GM21390 (cell line): ENCODE measurements around the gene RNU7-1.
"Not testable (repeated sequence)": the region's sequence is repeated elsewhere in the genome, so short reads cannot be mapped to it uniquely, and the experiment has no call there.

Experiments used
- ATAC-seq: cut with Tn5 transposase; IDR thresholded peaks from one replicate; pipeline ENCODE4 v1.9.1; 2021; ENCODE audit not compliant: unreplicated experiment

Gene RNU7-1

DNA sequence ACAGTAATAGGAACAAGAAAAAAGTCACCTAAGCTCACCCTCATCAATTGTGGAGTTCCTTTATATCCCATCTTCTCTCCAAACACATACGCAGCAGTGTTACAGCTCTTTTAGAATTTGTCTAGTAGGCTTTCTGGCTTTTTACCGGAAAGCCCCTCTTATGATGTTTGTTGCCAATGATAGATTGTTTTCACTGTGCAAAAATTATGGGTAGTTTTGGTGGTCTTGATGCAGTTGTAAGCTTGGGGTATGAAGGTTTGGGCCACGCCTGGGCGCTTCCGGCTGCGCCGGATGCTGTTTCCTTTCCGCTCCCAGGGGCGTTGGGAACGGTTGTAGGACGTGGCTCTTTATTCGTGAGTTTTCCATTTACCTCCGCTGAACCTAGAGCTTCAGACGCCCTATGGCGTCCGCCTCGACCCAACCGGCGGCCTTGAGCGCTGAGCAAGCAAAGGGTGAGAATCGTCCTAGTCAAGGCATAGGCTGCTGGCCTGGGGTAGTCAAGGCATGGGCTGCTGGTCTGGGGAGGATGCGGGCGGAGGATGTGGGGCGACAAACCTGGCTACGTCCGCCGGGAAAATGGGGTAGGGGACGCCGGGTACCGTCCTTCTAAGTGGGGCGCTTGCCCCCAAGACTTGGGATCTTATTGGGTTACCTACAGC lies at the start of gene RNU7-1, which contains the start of gene C12orf57:
TSS of gene RNU7-1 (plus strand) at position 95 of the 659 bp plus-strand sequence.
TSS of gene C12orf57 (plus strand) at position 301 of the 659 bp plus-strand sequence. CDS start at position 401, 100 bp downstream.
- ATAC-seq, result peak; percentile 38

DNA sequence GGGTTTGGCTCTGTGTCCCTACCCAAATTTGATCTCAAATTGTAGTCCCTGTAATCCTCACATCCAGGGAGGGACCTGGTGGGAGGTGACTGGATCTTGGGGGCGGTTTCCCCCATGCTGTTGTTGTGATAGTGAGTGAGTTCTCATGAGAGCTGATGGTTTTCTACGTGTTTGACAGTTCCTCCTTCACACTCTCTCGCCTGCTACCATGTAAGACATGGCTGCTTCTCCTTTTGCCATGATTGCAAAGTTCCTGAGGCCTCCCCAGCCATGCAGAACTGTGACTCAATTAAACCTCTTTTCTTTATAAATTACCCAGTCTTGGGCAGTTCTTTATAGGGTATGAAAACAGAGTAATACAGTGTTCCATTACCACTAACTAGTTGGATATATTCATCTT lies 49.3 kb upstream of the RNU7-1 start:
- no peak for ATAC-seq

DNA sequence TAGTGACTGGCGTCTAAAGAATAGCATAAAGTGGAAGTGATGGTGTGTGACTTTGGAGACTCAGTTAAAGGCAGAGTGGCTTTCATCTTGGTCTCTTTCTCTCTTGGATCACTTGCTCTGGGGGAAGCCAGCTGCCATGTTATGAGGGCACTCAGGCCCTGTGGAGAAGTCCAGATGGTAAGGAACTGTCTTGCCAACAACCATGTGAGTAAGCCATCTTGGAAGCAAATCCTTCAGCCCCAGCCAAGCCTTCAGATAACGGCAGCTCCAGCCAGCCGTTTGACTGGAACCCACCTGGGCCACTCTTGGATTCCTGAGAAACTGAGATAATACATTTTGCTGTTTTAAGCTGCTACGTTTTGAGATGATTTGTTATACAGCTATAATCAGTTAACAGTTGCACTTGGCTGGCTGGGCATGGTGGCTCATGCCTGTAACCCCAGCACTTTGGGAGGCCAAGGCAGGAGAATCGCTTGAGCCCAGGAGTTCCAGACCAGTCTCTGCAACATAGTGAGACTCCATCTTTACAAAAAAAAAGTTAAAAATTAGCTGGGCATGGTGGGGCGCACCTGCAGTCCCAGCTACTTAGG lies 46.7 kb upstream of the RNU7-1 start:
- ATAC-seq, result no peak

DNA sequence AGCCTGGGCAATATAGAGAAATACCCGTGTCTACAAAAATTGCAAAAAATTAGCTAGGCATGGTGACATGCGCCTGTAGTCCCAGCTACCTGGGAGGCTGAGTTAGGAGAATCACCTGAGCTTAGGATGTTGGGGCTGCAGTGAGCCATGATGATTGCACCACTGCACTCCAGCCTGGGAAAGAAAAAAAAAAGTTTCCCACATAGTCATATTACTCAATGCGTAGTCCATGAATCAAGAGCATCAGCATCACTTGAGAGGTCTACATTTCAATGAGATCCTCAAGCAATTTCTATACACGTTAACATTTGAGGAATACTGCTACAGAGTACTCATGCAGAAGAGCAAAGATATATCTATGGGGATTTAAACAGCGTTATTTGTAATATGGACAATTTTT lies 44.2 kb upstream of the RNU7-1 start:
- no peak for ATAC-seq

DNA sequence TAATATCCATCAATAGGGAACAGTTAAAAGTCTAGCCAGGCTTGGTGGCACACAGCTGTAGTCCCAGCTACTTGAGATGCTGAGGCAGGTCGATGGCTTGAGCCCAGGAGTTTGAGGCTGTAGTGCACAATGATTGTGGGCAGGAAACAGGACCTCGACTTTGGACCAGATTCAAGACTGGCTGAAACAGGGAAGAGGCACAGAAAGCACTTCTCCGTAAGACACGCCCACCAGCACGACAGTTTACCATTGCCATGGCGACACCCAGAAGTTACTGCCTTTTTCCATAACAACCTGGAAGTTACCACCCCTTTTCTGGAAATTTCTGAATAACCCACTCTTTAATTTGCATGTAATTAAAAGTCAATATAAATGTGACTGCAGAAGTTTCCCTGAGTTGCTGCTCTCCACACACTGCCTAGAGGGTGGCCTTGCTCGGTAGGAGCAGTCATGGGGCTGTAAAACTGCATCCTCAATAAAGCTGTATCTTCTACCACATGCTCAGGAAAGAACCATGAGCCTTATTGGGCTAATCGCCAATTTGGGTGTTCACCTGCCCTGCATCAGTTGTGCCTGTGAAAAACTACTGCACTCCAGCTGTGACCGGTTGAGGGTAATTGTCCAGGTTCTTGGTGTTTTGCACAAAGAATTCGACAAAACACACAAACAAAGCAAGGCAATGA lies 43.6 kb upstream of the RNU7-1 start:
- no peak for ATAC-seq

DNA sequence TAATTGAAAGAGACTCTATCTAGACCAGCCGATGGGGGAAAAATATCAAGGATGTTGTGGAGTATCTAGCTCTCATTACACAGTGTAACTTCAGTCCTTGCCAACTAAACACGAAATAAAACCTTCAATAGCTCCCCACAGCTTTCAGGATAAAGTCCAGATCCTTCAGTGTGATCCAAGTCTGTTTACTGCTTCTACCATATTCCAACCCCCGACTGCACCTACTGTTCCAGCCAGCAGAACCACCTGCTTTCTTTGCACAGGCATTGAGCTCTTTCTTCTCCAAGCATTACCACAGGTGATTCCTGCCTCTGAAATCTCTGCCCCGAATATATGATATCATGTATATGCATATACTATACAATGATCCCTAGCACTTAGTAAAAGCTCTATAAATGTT lies 41.2 kb upstream of the RNU7-1 start:
- no peak for ATAC-seq

DNA sequence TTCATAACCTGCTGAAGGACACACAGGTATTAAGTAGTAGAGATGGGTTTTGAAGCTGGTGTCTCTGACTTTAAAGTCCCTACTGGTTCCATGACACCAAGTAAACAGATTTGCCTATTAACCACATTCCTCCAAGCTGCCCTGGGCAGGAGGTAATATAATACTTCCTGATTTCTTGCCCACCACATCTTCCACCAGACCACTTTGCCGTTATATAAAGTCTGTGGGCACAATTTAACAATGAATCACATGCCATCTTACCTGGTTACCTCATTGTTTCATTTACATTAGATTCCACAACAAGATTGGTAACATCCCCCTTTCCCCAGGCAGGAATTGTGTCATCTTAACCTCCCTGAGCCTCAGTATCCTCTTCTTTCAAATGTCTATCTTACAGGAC lies 39.9 kb upstream of the RNU7-1 start:
- ATAC-seq, result no peak

DNA sequence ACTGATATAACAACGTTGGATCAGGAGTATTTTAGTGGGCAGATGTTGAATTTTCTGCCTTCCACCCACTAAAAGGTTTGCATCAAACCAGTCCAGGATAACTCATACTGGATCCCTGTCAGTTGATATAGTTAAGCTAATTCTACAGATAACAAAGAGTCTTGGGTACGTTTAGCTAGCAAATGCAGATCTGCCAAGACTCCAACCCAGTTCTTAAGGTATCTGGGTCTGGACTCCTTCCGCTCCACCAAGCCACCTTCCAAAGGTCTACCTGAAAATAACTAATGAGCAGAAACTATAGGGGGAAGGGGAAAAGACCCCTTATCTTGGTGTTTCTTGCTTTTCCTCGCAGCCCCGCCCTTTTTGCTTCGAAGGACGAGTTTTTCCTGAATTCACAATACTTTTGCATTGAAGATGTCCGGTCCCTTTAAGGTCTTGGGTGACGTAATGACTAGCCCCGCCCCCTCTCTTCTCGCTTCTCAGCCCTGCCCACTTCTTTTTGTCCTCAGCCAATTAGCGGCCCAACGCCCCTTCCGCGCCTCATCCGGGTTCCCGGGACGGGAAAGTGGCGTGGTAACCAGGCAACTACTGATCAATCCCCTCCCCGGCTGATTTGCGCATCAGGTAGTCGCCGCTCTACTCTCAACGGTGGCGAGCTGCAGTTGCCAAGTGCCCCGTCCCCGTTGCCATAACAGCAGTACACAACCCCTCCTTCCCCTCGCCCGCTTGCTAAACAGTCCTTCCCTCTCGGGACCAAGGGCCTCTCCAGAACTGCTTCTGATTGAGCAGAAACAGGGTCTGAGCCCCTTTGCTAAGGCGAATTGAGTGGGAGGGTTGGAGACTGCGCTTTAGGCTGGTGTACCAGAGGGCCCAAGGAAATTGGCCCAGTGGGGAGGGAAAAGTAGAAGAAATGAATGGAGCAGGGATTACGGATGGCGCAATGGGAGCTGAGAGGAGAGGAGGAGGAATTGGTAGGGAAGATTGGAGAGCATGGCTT lies 39.0 kb upstream of the RNU7-1 start, which contains the start of gene LRRC23:
TSS of gene LRRC23 (plus strand) at position 543 of the 997 bp plus-strand sequence. CDS start 812 bp downstream, outside the sequence.
- ATAC-seq, result peak; percentile 88

DNA sequence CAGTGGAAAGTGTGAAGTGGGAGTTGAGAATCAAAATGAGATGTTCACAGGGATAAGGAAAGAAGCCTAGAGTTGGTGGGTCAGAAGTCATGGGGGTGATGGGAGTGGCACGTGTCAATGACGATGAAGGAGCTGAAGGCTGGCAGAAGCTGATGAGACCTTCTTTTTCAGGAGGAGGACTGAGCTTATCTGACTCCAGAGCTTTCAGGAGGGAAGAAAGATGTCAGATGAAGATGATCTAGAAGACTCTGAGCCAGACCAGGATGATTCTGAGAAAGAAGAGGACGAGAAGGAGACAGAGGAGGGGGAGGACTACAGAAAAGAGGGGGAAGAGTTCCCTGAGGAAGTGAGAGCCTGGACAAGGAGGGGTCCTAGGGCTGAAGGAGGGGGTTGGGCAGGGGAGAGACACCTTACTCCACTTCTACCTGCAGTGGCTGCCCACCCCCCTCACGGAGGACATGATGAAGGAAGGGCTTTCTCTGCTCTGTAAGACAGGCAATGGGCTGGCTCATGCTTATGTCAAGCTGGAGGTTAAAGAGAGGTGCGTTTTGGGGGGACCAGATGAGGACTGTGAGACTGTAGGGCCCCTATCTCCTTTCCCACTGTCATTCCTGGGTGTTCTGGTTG lies 38.1 kb upstream of the RNU7-1 start:
- no peak for ATAC-seq

DNA sequence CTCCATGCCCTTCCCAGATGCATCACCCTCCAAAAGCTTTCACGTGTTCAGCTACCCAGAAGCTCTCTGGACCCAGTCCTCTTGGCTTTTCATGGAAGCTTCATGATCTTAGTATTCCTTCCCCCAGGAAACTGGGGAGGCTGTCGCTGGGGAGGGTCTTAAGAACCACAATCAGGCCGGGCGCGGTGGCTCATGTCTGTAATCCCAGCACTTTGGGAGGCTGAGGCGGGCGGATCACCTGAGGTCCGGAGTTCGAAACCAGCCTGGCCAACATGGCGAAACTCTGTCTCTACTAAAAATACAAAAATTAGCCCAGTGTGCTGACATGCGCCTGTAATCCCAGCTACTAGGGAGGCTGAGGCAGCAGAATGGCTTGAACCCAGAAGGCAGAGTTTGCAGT lies 35.5 kb upstream of the RNU7-1 start:
- ATAC-seq, result not testable (repeated sequence)

DNA sequence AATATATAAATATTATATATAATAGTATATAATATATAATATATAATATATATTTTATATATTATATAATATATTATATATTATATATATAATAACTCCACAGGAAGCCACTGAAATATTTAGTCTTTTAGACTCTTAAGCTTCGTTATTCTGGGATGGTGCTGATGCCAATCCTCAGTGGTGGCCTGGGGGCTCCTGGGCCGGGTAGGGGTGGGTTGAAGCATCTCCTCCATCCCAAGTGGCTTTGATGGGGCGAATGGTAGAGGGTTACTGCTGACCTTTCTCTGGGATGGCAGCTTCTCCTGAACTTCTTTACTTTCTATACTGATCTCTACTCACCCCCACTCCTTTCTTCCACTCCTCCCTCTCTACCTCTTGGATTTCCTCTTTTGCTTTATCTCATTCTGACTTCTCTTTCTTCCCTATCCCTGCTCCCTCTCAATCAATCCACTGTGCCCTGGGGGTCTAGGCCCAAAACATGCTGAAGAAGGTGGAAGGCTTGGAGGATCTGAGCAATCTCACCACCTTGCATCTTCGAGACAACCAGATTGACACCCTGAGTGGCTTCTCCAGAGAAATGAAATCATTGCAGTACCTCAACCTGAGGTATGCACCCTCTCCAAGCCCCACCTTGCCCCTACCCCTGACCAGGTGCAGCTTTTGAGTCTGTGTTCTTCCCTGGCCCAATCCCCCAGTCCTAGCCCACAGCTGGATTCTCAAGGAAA lies 34.0 kb upstream of the RNU7-1 start:
- no peak for ATAC-seq

DNA sequence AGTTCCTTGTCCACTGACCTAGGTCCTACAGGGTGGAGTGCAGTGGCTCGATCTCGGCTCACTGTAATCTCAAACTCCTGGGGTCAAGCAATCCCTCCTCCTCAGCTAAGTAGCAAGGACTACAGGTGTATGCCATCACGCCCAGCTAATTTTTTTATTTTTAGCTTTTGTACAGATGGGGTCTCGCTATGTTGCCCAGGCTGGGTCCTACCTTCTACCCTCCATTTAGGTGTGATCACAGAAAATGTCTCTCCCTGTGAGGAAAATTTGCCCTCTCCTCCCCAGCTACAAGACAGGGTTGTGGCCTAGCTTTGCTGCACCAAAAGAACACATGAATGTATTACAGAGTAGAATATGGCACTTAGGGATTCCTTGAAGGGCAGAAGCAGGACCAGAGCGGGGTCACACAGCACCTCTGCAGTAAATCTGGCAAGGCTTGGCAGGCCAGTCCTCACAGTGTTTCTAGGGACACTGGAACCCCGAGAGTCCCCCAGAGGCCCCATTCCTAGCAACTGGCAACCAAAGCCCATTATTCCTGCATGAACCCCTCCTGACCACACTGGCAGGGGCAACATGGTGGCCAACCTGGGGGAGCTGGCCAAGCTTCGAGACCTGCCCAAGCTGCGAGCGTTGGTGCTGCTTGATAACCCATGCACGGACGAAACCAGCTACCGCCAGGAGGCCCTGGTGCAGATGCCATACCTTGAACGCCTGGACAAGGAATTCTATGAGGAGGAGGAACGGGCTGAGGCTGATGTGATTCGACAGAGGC lies 31.3 kb upstream of the RNU7-1 start:
- no peak for ATAC-seq

DNA sequence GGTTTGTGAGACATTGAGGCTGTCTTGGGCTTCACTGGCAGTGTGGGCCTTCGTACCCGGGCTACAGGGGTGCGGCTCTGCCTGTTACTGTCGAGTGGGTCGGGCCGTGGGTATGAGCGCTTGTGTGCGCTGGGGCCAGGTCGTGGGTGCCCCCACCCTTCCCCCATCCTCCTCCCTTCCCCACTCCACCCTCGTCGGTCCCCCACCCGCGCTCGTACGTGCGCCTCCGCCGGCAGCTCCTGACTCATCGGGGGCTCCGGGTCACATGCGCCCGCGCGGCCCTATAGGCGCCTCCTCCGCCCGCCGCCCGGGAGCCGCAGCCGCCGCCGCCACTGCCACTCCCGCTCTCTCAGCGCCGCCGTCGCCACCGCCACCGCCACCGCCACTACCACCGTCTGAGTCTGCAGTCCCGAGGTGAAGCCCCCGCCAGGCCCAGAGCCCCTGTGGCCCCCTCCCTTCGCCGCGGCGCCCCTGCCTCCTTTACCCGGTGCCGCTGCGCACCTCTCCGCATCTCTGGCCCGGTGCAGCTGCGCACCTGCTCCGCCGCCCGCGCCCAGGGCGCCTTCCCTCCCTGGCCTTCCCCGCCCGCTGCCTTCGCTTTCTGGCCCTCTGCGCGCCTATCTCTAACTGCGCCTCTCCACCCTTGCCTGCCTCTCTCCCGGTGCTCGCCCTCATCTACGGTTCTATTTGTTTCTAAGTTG lies 29.2 kb upstream of the RNU7-1 start, which contains the start of gene ENO2:
TSS of gene ENO2 (plus strand) at position 335 of the 701 bp plus-strand sequence. CDS start 1,253 bp downstream, outside the sequence.
- peak; percentile 70 for ATAC-seq

DNA sequence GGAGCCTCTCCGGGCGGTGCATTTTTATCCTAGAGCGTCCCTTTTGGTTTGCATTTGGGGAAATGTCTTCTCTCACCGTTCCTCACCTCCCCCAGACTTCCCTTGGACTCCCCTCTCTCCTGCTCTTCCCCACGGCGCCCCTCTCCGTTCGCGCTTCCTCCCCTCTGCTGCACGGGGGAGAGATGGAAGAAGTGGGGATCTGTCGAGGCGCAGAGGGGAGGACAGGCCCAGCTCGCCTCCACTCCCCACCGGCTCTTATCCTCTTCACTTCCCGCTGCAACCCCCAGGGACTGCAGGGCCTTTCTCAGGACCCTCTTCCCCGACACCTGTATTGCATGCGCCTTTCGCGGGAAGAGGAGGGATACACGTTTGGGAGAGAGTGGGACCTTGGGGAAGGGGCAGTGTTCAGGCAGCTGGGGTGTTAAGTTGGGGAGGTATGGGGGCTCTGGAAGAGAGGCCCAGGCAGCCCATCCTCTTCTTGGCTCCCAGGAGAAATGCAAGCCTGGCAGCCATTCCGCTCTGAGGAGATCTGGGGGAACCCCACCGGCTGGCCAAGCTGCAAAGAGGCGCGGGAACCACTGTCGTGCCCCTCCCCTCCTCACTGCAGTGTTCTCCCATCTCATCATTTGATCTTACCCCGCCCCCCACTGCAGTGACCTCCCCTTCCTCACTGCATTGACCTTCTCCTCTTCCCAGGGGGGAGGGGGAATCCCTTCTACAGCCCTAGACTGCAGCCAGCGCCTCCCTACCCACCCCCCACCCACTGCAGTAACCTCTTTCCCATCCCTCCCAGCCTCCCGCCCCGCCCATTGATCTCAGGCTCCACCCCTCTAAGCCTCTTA lies 28.4 kb upstream of the RNU7-1 start:
- ATAC-seq, result no peak

DNA sequence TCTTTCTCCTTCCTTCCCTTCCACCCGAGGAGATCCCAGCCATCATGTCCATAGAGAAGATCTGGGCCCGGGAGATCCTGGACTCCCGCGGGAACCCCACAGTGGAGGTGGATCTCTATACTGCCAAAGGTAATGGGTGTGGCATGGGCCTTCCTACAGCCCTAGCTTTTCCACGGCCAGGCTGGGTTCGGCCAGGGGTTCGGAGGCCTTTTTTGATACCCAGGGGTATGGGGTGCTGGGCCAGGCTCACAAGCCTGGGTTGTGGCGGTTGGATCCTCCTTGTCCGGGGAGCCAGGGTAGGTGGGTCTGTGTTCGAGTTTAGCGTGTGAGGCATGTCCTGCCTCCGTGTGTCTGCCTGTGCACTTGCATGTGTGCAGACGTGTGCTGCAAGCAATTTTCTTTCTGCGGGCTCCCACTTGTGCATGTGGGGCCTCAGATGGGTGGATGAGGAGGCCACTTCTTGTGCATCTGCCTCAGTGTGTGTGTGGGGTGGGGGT lies 27.8 kb upstream of the RNU7-1 start:
- ATAC-seq, result no peak

DNA sequence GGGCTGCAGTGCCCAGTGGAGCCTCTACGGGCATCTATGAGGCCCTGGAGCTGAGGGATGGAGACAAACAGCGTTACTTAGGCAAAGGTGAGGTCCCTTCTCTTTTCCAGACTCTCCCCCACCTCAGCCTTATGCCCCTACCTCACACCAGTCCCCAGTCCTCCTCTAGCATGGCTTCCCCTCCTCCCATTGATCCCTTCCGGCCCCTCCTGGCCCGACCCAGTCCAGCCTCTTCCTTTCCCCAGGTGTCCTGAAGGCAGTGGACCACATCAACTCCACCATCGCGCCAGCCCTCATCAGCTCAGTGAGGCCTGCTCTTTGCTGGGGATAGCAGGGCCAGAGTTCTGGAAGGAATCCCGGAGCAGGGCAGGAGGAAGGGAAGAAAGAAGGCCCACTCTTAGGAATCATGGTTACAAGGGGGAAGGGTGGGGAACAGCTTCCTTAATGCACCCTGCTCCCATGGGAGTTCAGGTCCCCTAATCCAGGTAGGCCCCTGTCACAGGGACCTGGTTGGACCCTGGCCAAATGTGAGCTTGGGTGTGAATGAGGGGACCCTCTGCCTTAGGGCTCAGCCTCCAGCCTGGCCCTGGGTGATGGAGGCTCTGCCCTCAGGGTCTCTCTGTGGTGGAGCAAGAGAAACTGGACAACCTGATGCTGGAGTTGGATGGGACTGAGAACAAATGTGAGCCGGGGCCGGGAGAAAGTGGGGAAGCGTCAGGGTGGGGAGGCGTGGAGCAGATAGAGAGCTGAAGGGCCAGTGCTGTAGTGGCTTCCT lies 27.0 kb upstream of the RNU7-1 start:
- ATAC-seq, result no peak
